BE2C (cell line): ENCODE data around the gene COL19A1.
"Not testable (repeated sequence)": the region's sequence is repeated elsewhere in the genome, so short reads cannot be mapped to it uniquely, and the experiment has no call there.

Experiments used
- DNase-seq: peaks from one replicate; pipeline ENCODE4 v3.0.0-alpha.2; 2020
- H3K27me3 ChIP-seq: fragments of 250-450 bp; sonication (Bioruptor Pico); 2 replicates; pipeline ENCODE4 v1.5.1; 2020; ENCODE audit warnings: mild to moderate bottlenecking
- H3K36me3 ChIP-seq: fragments of 250-450 bp; sonication (Bioruptor Pico); 2 replicates; pipeline ENCODE4 v1.5.1; 2020; ENCODE audit warnings: mild to moderate bottlenecking
- H3K4me1 ChIP-seq: fragments of 250-450 bp; sonication (Bioruptor Pico); 2 replicates; pipeline ENCODE4 v1.5.1; 2020
- H3K4me3 ChIP-seq: 2 replicates; pipeline ENCODE4 v1.5.1; 2011; ENCODE audit warnings: low read depth, low read length
- H3K9me3 ChIP-seq: fragments of 250-450 bp; sonication (Bioruptor Pico); 2 replicates; pipeline ENCODE4 v1.5.1; 2020
- CTCF ChIP-seq: IDR thresholded peaks from 2 replicates; pipeline ENCODE4 v1.5.1; 2012; ENCODE audit warnings: mild to moderate bottlenecking, low read depth, low read length

Gene COL19A1

GRCh38 chr6:69918813-69919475 lies 52.6 kb downstream of the COL19A1 start:
- no peaks in the 10 kb centered on the region for H3K27me3 ChIP-seq
- no peaks in the 10 kb centered on the region for H3K9me3 ChIP-seq
- no peaks in the 10 kb centered on the region for H3K36me3 ChIP-seq
- H3K4me1 ChIP-seq: peaks cover 5% of the 10 kb centered on the region; the same call in 1 of the 2 replicates
- DNase-seq: no peak
- H3K4me3 ChIP-seq: no peak overlapping the region
- TF ChIP-seq CTCF: no peak

- not testable (repeated sequence) for H3K4me1 ChIP-seq, H3K9me3 ChIP-seq, H3K4me3 ChIP-seq, H3K27me3 ChIP-seq, H3K36me3 ChIP-seq, DNase-seq
Observed at GRCh38 chr6:69921066-69921465, 54.7 kb downstream of the COL19A1 start.

GRCh38 chr6:69921611-69922010 lies 55.3 kb downstream of the COL19A1 start:
- not testable (repeated sequence) for H3K36me3 ChIP-seq, H3K4me3 ChIP-seq, H3K27me3 ChIP-seq, H3K4me1 ChIP-seq, DNase-seq, H3K9me3 ChIP-seq

GRCh38 chr6:69926745-69927144 lies 60.4 kb downstream of the COL19A1 start:
- Histone ChIP-seq H3K4me1 (no peaks in the 10 kb centered on the region), H3K4me3 (no peak overlapping the region), H3K36me3 (no peaks in the 10 kb centered on the region), H3K9me3 (no peaks in the 10 kb centered on the region), H3K27me3 (no peaks in the 10 kb centered on the region)
- TF ChIP-seq CTCF: no peak
- no peak for DNase-seq

GRCh38 chr6:69933239-69933638 lies 66.9 kb downstream of the COL19A1 start:
- Histone ChIP-seq H3K9me3 (no peaks in the 10 kb centered on the region), H3K36me3 (no peaks in the 10 kb centered on the region), H3K27me3 (no peaks in the 10 kb centered on the region), H3K4me1 (peaks cover 11% of the 10 kb centered on the region), H3K4me3 (no peak overlapping the region)
- 0 out of 2 replicates have a peak, but pooled peaks have one; percentile 17 for TF ChIP-seq CTCF
- no peak for DNase-seq

GRCh38 chr6:69935079-69935478 lies 68.7 kb downstream of the COL19A1 start:
- no peaks in the 10 kb centered on the region for H3K36me3 ChIP-seq
- no peak for TF ChIP-seq CTCF
- H3K27me3 ChIP-seq: no peaks in the 10 kb centered on the region
- H3K4me1 ChIP-seq: peaks cover 11% of the 10 kb centered on the region
- no peak overlapping the region for H3K4me3 ChIP-seq
- no peaks in the 10 kb centered on the region for H3K9me3 ChIP-seq
- DNase-seq: no peak

- Histone ChIP-seq H3K4me1 (peaks cover 11% of the 10 kb centered on the region), H3K36me3 (no peaks in the 10 kb centered on the region), H3K9me3 (no peaks in the 10 kb centered on the region), H3K4me3 (no peak overlapping the region), H3K27me3 (no peaks in the 10 kb centered on the region)
- TF ChIP-seq CTCF: no peak
- no peak for DNase-seq
Observed at GRCh38 chr6:69936674-69937363, 70.5 kb downstream of the COL19A1 start.
